ENCODE measurements around the gene RAB36. TPM values are rescaled to one million over a fixed set of nuclear protein-coding genes. Genes with fewer than 3 reads are reported as not detected.

Gene RAB36
- total RNA-seq, 1 experiment from 2014 or later: 4.1 TPM

DNA sequence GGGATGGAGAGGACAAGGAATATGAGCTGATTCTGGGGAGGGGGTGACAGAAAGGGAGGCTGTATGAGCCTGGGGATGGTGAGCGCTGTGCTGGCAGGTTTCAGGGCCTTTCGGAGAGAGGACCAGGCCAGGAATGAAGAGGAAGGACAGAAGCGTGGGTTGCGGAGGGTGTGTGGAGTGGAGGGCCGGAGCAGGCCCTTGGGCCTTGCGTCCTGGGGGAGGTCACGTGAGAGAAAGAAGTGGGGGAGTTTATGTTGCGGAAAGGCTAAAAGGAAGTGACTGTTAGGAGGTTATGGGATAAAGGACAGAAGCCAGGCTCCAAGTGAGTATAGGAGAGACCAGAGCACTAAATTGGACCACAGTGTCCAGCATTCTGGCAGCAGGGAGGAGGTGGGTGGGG lies 52.6 kb downstream of the RAB36 start:
- ChIA-PET POLR2A (no interaction called here), CTCF (no interaction called here)
- no peak for DNase-seq (ENCODE audit: low read depth, low spot score)
- intact Hi-C loops (cut with micrococcal nuclease; ENCODE audit: unreplicated experiment): no loop called here
- H3K9me3 ChIP-seq (ENCODE audit: control insufficient read depth, insufficient read depth, low read depth, low read length): no peaks in the 10 kb centered on the region
- no peak overlapping the region for H3K27ac ChIP-seq (ENCODE audit: low read length)
- H3K4me3 ChIP-seq (ENCODE audit: low read depth in 2 of 2, low read length in 2 of 2): no peak overlapping the region
- in situ Hi-C loops (cut with HindIII; ENCODE audit: low pct_unique_long_range_greater_than_20kb, low sequenced_read_pairs): no loop called here
- no peaks in the 10 kb centered on the region for H3K36me3 ChIP-seq (ENCODE audit: control insufficient read depth, insufficient read depth, low read length)
- TF ChIP-seq REST (IDR thresholded peaks at IDR 0.05; ENCODE audit: insufficient read depth in 1 of 2, low read depth in 2 of 2, low read length in 1 of 2): no peak
- no TSS peak for BruUV-seq (replicated peaks)
- H3K27me3 ChIP-seq (ENCODE audit: control insufficient read depth, insufficient read depth, low read length): no peaks in the 10 kb centered on the region
- no peaks in the 10 kb centered on the region for H3K4me1 ChIP-seq (ENCODE audit: control insufficient read depth, insufficient read depth, low read length)
- no peak for ATAC-seq

GRCh38 chr22:23199159-23199558 lies 53.9 kb downstream of the RAB36 start:
- ChIA-PET CTCF (no interaction called here), POLR2A (no interaction called here)
- DNase-seq (ENCODE audit: low read depth, low spot score): no peak
- Histone ChIP-seq H3K27ac (ENCODE audit: low read length) (no peak overlapping the region), H3K27me3 (ENCODE audit: control insufficient read depth, insufficient read depth, low read length) (no peaks in the 10 kb centered on the region), H3K36me3 (ENCODE audit: control insufficient read depth, insufficient read depth, low read length) (no peaks in the 10 kb centered on the region), H3K4me1 (ENCODE audit: control insufficient read depth, insufficient read depth, low read length) (no peaks in the 10 kb centered on the region), H3K4me3 (ENCODE audit: low read depth in 2 of 2, low read length in 2 of 2) (no peak overlapping the region), H3K9me3 (ENCODE audit: control insufficient read depth, insufficient read depth, low read depth, low read length) (no peaks in the 10 kb centered on the region)
- in situ Hi-C loops (cut with HindIII; ENCODE audit: low pct_unique_long_range_greater_than_20kb, low sequenced_read_pairs) (no loop called here), intact Hi-C loops (cut with micrococcal nuclease; ENCODE audit: unreplicated experiment) (no loop called here)
- ATAC-seq: no peak
- TF ChIP-seq TCF7L2 (IDR thresholded peaks at IDR 0.05; ENCODE audit: low read depth, low read length) (no peak), POLR2AphosphoS5 (IDR thresholded peaks at IDR 0.05; ENCODE audit: low read depth, low read length) (no peak), REST (IDR thresholded peaks at IDR 0.05; ENCODE audit: insufficient read depth in 1 of 2, low read depth in 2 of 2, low read length in 1 of 2) (no peak), SIN3A (IDR thresholded peaks at IDR 0.05; ENCODE audit: borderline replicate concordance, insufficient read depth, low read depth, low read length) (no peak)
- TF ChIP-seq, protein P1, sequence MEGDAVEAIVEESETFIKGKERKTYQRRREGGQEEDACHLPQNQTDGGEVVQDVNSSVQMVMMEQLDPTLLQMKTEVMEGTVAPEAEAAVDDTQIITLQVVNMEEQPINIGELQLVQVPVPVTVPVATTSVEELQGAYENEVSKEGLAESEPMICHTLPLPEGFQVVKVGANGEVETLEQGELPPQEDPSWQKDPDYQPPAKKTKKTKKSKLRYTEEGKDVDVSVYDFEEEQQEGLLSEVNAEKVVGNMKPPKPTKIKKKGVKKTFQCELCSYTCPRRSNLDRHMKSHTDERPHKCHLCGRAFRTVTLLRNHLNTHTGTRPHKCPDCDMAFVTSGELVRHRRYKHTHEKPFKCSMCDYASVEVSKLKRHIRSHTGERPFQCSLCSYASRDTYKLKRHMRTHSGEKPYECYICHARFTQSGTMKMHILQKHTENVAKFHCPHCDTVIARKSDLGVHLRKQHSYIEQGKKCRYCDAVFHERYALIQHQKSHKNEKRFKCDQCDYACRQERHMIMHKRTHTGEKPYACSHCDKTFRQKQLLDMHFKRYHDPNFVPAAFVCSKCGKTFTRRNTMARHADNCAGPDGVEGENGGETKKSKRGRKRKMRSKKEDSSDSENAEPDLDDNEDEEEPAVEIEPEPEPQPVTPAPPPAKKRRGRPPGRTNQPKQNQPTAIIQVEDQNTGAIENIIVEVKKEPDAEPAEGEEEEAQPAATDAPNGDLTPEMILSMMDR (IDR thresholded peaks at IDR 0.05): no peak
- no TSS peak for BruUV-seq (replicated peaks)

All from Panc1 (cell line).